ENCODE results near the gene BTBD8. TPM values are rescaled to one million over a fixed set of nuclear protein-coding genes. Genes with fewer than 3 reads are reported as not detected.

BTBD8 gene
- total RNA-seq, 4 donors from 2014 or later = 1.3 to 5.0 (median 2.8) TPM

DNA sequence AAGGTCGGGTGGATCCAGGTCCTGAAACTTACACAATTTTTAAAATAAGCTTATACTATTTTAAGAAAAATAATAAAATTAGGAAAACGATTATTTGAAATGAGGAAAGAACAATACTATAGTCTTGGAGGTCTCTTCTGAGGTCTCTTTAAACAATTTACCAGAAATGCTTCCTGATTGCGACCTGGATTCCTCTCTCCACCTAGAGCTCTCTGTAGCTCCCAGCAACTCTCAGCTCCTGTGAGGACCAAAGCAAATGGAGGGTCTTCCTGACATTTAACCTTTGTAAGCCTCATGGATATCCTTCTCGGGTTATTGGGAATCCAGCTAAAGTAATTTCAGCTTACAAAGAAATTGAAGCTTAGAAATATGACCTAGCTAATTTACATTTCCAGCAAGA, 886 bp downstream of the BTBD8 start:
- DNase-seq (ENCODE audit: low spot score in 2 of 2) = no peak
- intact Hi-C loops (cut with DNase I; ENCODE audit: low total_unique reads) = no loop called here
- WGBS, 2 donors = 30 to 36% methylated on average over 4 of the region's 4 CpGs
- peak overlapping the region; percentile 78 for H3K4me3 ChIP-seq (ENCODE audit: low read depth, poor library complexity, severe bottlenecking)
- TF ChIP-seq POLR2A (IDR thresholded peaks at IDR 0.05) = no peak
- TF ChIP-seq, protein P1, sequence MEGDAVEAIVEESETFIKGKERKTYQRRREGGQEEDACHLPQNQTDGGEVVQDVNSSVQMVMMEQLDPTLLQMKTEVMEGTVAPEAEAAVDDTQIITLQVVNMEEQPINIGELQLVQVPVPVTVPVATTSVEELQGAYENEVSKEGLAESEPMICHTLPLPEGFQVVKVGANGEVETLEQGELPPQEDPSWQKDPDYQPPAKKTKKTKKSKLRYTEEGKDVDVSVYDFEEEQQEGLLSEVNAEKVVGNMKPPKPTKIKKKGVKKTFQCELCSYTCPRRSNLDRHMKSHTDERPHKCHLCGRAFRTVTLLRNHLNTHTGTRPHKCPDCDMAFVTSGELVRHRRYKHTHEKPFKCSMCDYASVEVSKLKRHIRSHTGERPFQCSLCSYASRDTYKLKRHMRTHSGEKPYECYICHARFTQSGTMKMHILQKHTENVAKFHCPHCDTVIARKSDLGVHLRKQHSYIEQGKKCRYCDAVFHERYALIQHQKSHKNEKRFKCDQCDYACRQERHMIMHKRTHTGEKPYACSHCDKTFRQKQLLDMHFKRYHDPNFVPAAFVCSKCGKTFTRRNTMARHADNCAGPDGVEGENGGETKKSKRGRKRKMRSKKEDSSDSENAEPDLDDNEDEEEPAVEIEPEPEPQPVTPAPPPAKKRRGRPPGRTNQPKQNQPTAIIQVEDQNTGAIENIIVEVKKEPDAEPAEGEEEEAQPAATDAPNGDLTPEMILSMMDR (IDR thresholded peaks at IDR 0.05) = no peak

DNA sequence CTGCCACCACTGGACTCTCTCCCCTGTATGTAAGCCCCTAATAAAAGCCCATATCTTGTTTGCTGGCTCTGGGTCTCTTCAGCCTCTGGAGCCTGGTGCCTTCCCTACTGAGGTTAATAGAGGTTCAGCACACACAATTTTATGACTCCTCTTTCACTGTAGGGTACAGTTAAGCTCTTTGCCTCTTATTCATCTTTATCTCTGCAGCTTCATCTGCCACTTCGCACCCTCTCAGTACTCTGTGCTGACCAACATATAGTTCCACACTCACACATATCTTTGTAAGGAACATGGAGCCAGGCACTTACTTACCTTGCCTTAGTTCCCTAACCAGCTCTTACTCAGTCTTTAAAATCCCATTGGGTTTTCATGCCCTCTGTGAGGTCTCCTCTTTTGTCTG, 4.5 kb downstream of the BTBD8 start:
- TF ChIP-seq, protein P1 (IDR thresholded peaks at IDR 0.05) = no peak
- no peak for TF ChIP-seq POLR2A (IDR thresholded peaks at IDR 0.05)
- 90 to 93% methylated on average over 1 of the region's 1 CpG for WGBS, 2 donors
- DNase-seq (ENCODE audit: low spot score in 2 of 2) = no peak
- intact Hi-C loops (cut with DNase I; ENCODE audit: low total_unique reads) = no loop called here
- H3K4me3 ChIP-seq (ENCODE audit: low read depth, poor library complexity, severe bottlenecking) = no peak overlapping the region

DNA sequence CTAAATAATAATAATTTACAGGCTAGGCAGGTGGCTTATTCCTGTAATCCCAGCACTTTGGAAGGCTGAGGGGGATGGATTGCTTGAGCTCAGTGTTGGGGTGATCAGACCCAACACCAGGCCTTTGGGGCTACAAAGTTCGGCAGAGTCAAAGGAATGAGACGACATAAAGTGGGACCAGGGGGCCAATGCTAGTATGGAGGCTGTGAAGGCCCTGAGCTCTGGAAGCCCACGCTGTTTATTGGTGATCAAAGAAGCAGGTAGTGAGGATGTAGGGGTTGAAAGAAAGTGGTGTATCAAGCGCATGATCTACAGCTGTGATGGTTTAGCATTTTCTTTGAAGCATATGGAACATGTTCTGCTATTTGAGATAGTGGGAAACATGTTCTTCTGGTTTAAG, 5.6 kb downstream of the BTBD8 start:
- DNase-seq (ENCODE audit: low spot score in 2 of 2) = no peak
- intact Hi-C loops (cut with DNase I; ENCODE audit: low total_unique reads) = no loop called here
- no peak overlapping the region for H3K4me3 ChIP-seq (ENCODE audit: low read depth, poor library complexity, severe bottlenecking)
- TF ChIP-seq, protein P1 (IDR thresholded peaks at IDR 0.05) = no peak
- TF ChIP-seq POLR2A (IDR thresholded peaks at IDR 0.05) = no peak
- WGBS, 2 donors = 90 to 93% methylated on average over 4 of the region's 4 CpGs

DNA sequence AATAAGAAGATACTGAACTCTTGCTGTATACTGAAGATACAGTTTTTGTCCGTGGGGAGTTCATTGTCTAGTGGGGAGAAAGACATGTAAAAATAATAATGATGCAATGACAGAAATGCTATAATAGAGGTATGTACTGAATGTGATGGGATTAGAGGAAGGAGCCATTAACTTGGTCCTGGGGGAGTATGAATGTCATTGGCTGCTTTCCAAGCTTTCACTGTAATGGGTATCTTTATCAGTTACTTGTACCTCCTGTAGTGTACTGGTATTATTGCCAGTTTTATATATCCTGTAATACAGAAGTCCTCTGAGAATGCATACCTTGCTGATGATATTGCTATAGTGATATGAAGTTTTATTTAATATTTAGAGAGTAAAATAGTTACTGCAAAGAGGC, 7.4 kb downstream of the BTBD8 start:
- 83 to 86% methylated on average over 1 of the region's 1 CpG for WGBS, 2 donors
- no peak overlapping the region for H3K4me3 ChIP-seq (ENCODE audit: low read depth, poor library complexity, severe bottlenecking)
- TF ChIP-seq POLR2A (IDR thresholded peaks at IDR 0.05) = no peak
- TF ChIP-seq, protein P1 (IDR thresholded peaks at IDR 0.05) = no peak
- no peak for DNase-seq (ENCODE audit: low spot score in 2 of 2)
- intact Hi-C loops (cut with DNase I; ENCODE audit: low total_unique reads) = no loop called here

- WGBS, 2 donors = 95% methylated on average over 5 of the region's 5 CpGs
- TF ChIP-seq, protein P1 (IDR thresholded peaks at IDR 0.05) = no peak
- TF ChIP-seq POLR2A (IDR thresholded peaks at IDR 0.05) = no peak
- no peak overlapping the region for H3K4me3 ChIP-seq (ENCODE audit: low read depth, poor library complexity, severe bottlenecking)
- DNase-seq (ENCODE audit: low spot score in 2 of 2) = no peak
- intact Hi-C loops (cut with DNase I; ENCODE audit: low total_unique reads) = no loop called here
These were observed 11.5 kb downstream of the BTBD8 start for GRCh38 chr1:92091625-92092024.

DNA sequence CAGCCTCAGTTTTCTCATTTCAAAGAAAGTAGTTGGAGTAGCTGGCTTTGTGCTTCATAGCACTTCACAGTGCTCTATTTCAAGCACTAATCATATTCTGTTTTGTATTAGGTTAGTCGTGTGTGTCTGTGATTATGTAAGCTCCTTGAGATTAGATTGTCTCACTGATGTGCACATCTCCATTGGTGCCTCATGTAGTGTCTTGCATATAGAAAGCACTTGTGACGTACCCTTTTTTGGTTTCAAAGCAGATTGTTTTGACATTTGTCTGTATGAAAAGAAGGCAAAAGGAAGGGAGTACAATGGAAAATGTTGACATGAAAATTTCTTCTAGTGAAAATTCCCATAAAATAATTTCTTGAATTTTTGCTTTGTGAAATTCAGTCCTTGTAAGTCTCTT, 13.9 kb downstream of the BTBD8 start:
- no peak overlapping the region for H3K4me3 ChIP-seq (ENCODE audit: low read depth, poor library complexity, severe bottlenecking)
- DNase-seq (ENCODE audit: low spot score in 2 of 2) = no peak
- 68 to 78% methylated on average over 2 of the region's 2 CpGs for WGBS, 2 donors
- TF ChIP-seq, protein P1 (IDR thresholded peaks at IDR 0.05) = no peak
- TF ChIP-seq POLR2A (IDR thresholded peaks at IDR 0.05) = no peak
- intact Hi-C loops (cut with DNase I; ENCODE audit: low total_unique reads) = no loop called here
